ENCODE measurements around the gene CHD9. TPM values are rescaled to one million over a fixed set of nuclear protein-coding genes. Genes with fewer than 3 reads are reported as not detected.

Gene CHD9
- total and polyA plus RNA-seq, 3 donors from 2014 or later, result 10.4 to 67.3 (median 57.5) TPM

DNA sequence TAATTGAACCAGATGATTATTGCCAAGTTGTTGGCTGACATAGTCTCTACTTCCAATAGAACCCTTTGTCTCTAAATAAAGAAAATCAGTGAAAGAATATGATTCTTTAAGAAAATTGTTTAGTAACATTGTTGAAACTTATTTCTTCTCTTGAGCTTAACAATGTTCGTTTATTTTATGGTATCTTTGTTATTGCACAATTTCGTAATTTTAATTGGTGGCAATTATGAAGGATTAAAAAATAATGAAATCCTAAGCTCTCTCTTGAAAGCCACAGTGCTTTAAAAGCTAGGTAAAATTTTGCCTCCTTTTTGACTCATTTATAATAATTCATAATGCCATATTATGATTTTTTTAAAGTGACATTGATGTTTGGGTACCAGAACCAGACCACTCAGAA lies 230.4 kb downstream of the CHD9 start:
- intact Hi-C loops (cut with DNase I; ENCODE audit: low total_unique reads), result no loop called here
- no peak for DNase-seq
- WGBS, 2 donors, result 72 to 75% methylated on average over 2 of the region's 2 CpGs
- Histone ChIP-seq H3K9me3 (no peaks in the 10 kb centered on the region), H3K27me3 (no peaks in the 10 kb centered on the region), H3K4me1 (peaks cover 7% of the 10 kb centered on the region), H3K27ac (no peak overlapping the region), H3K36me3 (ENCODE audit: low read depth, missing control alignments) (no peaks in the 10 kb centered on the region), H3K4me3 (no peak overlapping the region)
- no peak for TF ChIP-seq POLR2A (IDR thresholded peaks at IDR 0.05)
- TF ChIP-seq, protein P1, sequence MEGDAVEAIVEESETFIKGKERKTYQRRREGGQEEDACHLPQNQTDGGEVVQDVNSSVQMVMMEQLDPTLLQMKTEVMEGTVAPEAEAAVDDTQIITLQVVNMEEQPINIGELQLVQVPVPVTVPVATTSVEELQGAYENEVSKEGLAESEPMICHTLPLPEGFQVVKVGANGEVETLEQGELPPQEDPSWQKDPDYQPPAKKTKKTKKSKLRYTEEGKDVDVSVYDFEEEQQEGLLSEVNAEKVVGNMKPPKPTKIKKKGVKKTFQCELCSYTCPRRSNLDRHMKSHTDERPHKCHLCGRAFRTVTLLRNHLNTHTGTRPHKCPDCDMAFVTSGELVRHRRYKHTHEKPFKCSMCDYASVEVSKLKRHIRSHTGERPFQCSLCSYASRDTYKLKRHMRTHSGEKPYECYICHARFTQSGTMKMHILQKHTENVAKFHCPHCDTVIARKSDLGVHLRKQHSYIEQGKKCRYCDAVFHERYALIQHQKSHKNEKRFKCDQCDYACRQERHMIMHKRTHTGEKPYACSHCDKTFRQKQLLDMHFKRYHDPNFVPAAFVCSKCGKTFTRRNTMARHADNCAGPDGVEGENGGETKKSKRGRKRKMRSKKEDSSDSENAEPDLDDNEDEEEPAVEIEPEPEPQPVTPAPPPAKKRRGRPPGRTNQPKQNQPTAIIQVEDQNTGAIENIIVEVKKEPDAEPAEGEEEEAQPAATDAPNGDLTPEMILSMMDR (IDR thresholded peaks at IDR 0.05), result no peak

DNA sequence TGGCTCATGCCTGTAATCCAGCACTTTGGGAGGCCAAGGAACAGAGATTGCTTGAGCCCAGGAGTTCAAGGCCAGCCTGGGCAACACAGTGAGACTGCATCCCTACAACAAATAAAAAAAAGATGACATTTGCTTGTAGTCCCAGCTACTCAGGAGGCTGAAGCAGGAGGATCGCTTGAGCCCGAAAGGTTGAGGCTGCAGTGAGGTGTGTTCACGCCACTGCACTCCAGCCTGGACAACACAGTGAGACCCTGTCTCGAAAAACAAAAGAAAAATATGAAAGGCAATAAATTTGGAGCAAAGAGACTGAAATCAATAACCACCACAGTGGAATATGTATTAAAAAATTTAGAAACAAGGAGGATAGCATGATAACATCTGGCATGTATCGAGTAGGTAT lies 235.7 kb downstream of the CHD9 start:
- TF ChIP-seq POLR2A (IDR thresholded peaks at IDR 0.05), result no peak
- TF ChIP-seq, protein P1 (IDR thresholded peaks at IDR 0.05), result no peak
- no peaks in the 10 kb centered on the region for H3K9me3 ChIP-seq

DNA sequence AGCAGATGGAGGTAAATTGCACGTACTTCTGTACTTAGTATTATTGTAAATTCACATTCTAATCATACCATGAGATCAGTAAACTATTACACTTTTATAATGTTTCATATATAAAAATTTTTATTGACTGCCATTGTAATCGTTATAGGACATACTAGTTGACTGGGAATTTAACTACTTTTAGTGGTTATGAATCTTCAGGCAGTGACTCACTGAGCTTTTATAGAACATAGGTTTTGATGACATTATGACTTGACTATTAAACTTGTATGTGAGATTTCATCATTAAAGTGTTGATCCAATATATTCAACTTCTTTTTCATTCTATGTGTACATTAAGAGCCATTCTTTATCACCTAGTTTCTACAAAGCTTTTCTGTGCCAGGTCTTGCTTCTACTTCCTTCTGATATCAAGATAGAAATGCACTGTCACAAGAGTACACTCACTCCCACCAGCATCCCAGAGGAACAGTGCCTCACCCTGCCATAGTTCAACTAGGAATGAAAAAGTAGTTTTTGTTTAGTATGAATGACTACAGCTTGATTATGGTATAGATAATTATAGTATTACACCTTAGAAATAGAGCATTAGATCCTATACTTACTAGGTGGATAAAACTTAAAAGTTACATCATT lies 237.1 kb downstream of the CHD9 start:
- Histone ChIP-seq H3K27me3 (no peaks in the 10 kb centered on the region), H3K36me3 (ENCODE audit: low read depth, missing control alignments) (no peaks in the 10 kb centered on the region), H3K27ac (no peak overlapping the region), H3K4me1 (no peaks in the 10 kb centered on the region), H3K9me3 (no peaks in the 10 kb centered on the region), H3K4me3 (no peak overlapping the region)
- WGBS, 2 donors, result 88 to 92% methylated on average over 2 of the region's 2 CpGs
- no peak for DNase-seq
- TF ChIP-seq POLR2A (IDR thresholded peaks at IDR 0.05), result no peak
- TF ChIP-seq, protein P1 (IDR thresholded peaks at IDR 0.05), result no peak
- intact Hi-C loops (cut with DNase I; ENCODE audit: low total_unique reads), result no loop called here

More for the DNA sequence above, 235.7 kb downstream of the CHD9 start:
- H3K27me3 ChIP-seq, result no peaks in the 10 kb centered on the region
- H3K4me1 ChIP-seq, result no peaks in the 10 kb centered on the region
- DNase-seq, result no peak
- no peak overlapping the region for H3K27ac ChIP-seq
- 86 to 100% methylated on average over 5 of the region's 5 CpGs for WGBS, 2 donors
- H3K36me3 ChIP-seq (ENCODE audit: low read depth, missing control alignments), result no peaks in the 10 kb centered on the region
- no peak overlapping the region for H3K4me3 ChIP-seq
- intact Hi-C loops (cut with DNase I; ENCODE audit: low total_unique reads), result no loop called here

DNA sequence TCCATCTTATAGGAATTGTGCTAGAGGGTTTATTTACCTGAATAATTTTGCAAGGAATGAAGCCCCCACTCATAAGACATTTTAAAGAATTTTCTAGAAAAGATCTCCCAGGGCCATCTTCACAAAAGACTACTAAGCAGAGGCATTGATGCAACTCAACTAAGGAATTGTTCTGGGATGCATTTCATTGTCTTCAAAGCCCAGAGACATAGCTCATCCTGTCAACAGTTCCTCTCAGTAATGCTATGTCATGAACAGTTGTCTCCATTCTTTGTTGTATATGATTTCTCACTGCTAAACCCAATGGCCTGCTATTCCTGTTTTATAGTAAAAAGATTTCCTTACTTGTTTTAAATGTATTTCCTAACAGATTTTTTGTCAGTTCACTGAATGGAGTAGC lies 242.7 kb downstream of the CHD9 start:
- no peak for DNase-seq
- no peaks in the 10 kb centered on the region for H3K9me3 ChIP-seq
- no peak overlapping the region for H3K4me3 ChIP-seq
- intact Hi-C loops (cut with DNase I; ENCODE audit: low total_unique reads), result no loop called here
- no peaks in the 10 kb centered on the region for H3K36me3 ChIP-seq (ENCODE audit: low read depth, missing control alignments)
- no peaks in the 10 kb centered on the region for H3K4me1 ChIP-seq
- H3K27me3 ChIP-seq, result no peaks in the 10 kb centered on the region
- no peak overlapping the region for H3K27ac ChIP-seq
- no peak for TF ChIP-seq POLR2A (IDR thresholded peaks at IDR 0.05)
- TF ChIP-seq, protein P1 (IDR thresholded peaks at IDR 0.05), result no peak

DNA sequence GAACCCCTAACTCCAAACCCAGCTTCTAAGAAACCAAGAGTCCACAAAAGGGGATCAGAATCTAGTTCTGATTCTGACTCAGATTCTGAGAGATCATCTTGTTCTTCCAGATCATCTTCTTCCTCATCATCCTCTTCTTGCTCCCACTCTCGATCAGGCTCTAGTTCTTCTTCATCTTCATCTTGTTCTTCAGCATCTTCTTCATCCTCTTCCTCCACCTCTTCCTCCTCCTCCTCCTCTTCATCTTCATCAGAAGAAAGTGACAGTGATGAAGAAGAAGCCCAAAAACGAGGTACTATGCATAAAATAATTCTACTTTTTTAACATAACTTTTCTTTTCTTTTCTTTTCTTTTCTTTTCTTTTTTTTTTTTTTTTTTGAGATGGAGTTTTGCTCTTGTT lies 249.5 kb downstream of the CHD9 start:
- no peaks in the 10 kb centered on the region for H3K36me3 ChIP-seq (ENCODE audit: low read depth, missing control alignments)
- intact Hi-C loops (cut with DNase I; ENCODE audit: low total_unique reads), result no loop called here

More for the DNA sequence above, 249.5 kb downstream of the CHD9 start:
- Histone ChIP-seq H3K27ac (no peak overlapping the region), H3K27me3 (no peaks in the 10 kb centered on the region), H3K9me3 (no peaks in the 10 kb centered on the region), H3K4me1 (no peaks in the 10 kb centered on the region), H3K4me3 (no peak overlapping the region)
- no peak for DNase-seq
- 84 to 87% methylated on average over 2 of the region's 2 CpGs for WGBS, 2 donors
- TF ChIP-seq POLR2A (IDR thresholded peaks at IDR 0.05), result no peak
- TF ChIP-seq, protein P1 (IDR thresholded peaks at IDR 0.05), result no peak
